ENCODE measurements around the gene RASEF.

DNA sequence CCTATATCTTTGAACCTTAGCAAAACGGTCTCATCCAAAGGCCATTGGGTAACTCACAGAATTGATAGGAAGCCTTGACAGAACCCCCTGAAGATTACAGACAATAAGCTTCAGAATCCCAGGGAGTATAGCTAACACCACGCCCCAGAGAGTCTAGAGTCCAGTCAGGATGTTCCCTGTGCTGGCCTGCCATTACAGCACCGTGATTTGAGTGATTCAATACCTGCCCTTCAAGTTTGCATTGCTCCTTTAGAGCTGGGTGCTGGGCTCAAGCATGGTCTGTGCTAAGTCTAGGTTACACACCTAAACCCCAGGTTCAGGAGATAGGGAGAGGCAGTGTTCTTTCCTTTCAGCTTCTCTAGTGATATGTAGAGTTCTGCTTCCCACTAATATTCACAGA, 90.5 kb downstream of the RASEF start:
- TF ChIP-seq, protein P1, sequence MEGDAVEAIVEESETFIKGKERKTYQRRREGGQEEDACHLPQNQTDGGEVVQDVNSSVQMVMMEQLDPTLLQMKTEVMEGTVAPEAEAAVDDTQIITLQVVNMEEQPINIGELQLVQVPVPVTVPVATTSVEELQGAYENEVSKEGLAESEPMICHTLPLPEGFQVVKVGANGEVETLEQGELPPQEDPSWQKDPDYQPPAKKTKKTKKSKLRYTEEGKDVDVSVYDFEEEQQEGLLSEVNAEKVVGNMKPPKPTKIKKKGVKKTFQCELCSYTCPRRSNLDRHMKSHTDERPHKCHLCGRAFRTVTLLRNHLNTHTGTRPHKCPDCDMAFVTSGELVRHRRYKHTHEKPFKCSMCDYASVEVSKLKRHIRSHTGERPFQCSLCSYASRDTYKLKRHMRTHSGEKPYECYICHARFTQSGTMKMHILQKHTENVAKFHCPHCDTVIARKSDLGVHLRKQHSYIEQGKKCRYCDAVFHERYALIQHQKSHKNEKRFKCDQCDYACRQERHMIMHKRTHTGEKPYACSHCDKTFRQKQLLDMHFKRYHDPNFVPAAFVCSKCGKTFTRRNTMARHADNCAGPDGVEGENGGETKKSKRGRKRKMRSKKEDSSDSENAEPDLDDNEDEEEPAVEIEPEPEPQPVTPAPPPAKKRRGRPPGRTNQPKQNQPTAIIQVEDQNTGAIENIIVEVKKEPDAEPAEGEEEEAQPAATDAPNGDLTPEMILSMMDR (IDR thresholded peaks at IDR 0.05; ENCODE audit: low read length) = no peak
- TF ChIP-seq EZH2 (IDR thresholded peaks at IDR 0.05; ENCODE audit: borderline replicate concordance, low read length) = no peak

All from OCI-LY1 (cell line).